RPMI7951 (cell line): ENCODE measurements around the gene KRTAP19-1. TPM values are rescaled to one million over a fixed set of nuclear protein-coding genes. Genes with fewer than 3 reads are reported as not detected.

Experiments used
- total RNA-seq: library from RNA; depleted of rRNA; stranded (reverse); fragments of >200 nt; shearing (Covaris generic); gene quantifications from 2 replicates; pipeline ENCODE4 v1.2.3, GENCODE V29; 2014; rRNA removed

The KRTAP19-1 gene
- total RNA-seq, 1 experiment from 2014 or later: not detected

Other genes with a start within 250 kb of the KRTAP19-1 start
- not detected in 2 replicates for gene KRTAP24-1, start 197.4 kb downstream of the KRTAP19-1 start, total RNA-seq
- gene KRTAP25-1, start 190.9 kb downstream of the KRTAP19-1 start, total RNA-seq: not detected in 2 replicates
- gene KRTAP26-1, start 160.1 kb downstream of the KRTAP19-1 start, total RNA-seq: not detected in 2 replicates
- gene KRTAP27-1, start 142.7 kb downstream of the KRTAP19-1 start, total RNA-seq: not detected in 2 replicates
- not detected in 2 replicates for gene KRTAP23-1, start 131.8 kb downstream of the KRTAP19-1 start, total RNA-seq
- not detected in 2 replicates for gene KRTAP13-2, start 108.1 kb downstream of the KRTAP19-1 start, total RNA-seq
- gene KRTAP13-1, start 84.3 kb downstream of the KRTAP19-1 start, total RNA-seq: not detected in 2 replicates
- gene KRTAP13-3, start 54.4 kb downstream of the KRTAP19-1 start, total RNA-seq: not detected in 2 replicates
- not detected in 2 replicates for gene KRTAP13-4, start 50.1 kb downstream of the KRTAP19-1 start, total RNA-seq
- gene KRTAP15-1, start 40.1 kb downstream of the KRTAP19-1 start, total RNA-seq: not detected in 2 replicates
- not detected in 2 replicates for gene KRTAP19-2, start 7.1 kb upstream of the KRTAP19-1 start, total RNA-seq
- not detected in 2 replicates for gene KRTAP19-3, start 11.6 kb upstream of the KRTAP19-1 start, total RNA-seq
- gene KRTAP19-4, start 16.8 kb upstream of the KRTAP19-1 start, total RNA-seq: not detected in 2 replicates
- not detected in 2 replicates for gene KRTAP19-5, start 21.8 kb upstream of the KRTAP19-1 start, total RNA-seq
- gene KRTAP19-6, start 61.5 kb upstream of the KRTAP19-1 start, total RNA-seq: not detected in 2 replicates
- gene KRTAP19-7, start 80.9 kb upstream of the KRTAP19-1 start, total RNA-seq: not detected in 2 replicates
- not detected in 2 replicates for gene KRTAP22-2, start 110.0 kb upstream of the KRTAP19-1 start, total RNA-seq
- not detected in 2 replicates for gene KRTAP6-3, start 112.1 kb upstream of the KRTAP19-1 start, total RNA-seq
- gene KRTAP6-2, start 118.5 kb upstream of the KRTAP19-1 start, total RNA-seq: not detected in 2 replicates
- not detected in 2 replicates for gene KRTAP22-1, start 120.7 kb upstream of the KRTAP19-1 start, total RNA-seq
- gene KRTAP6-1, start 133.6 kb upstream of the KRTAP19-1 start, total RNA-seq: not detected in 2 replicates
- not detected in 2 replicates for gene KRTAP20-1, start 136.1 kb upstream of the KRTAP19-1 start, total RNA-seq
- gene KRTAP20-4, start 140.3 kb upstream of the KRTAP19-1 start, total RNA-seq: not detected in 2 replicates
- not detected in 2 replicates for gene KRTAP20-2, start 154.8 kb upstream of the KRTAP19-1 start, total RNA-seq
- gene KRTAP20-3, start 162.5 kb upstream of the KRTAP19-1 start, total RNA-seq: not detected in 2 replicates
- not detected in 2 replicates for gene KRTAP21-3, start 238.4 kb upstream of the KRTAP19-1 start, total RNA-seq